ENCODE results near the gene BEND7. TPM values are rescaled to one million over a fixed set of nuclear protein-coding genes. Genes with fewer than 3 reads are reported as not detected.

BEND7 gene
- total and polyA plus RNA-seq, 9 of the 15 experiments (the other 6 are each of a cell fraction or from before 2014, with no cell fraction given) = 1.3 to 11.4 (median 5.2) TPM

GRCh38 chr10:13404305-13404759 lies 124.5 kb downstream of the BEND7 start (continued):
- TF ChIP-seq ERF (CRISPR knock-in tag; IDR thresholded peaks at IDR 0.05) (no peak), ZNF23 (CRISPR knock-in tag; IDR thresholded peaks at IDR 0.05) (no peak), GABPB1 (CRISPR knock-in tag; IDR thresholded peaks at IDR 0.05) (0 out of 2 replicates have a peak, but pooled peaks have one; percentile 33), NFIC (IDR thresholded peaks at IDR 0.05) (peak; percentile 86), BDP1 (IDR thresholded peaks at IDR 0.05; ENCODE audit: insufficient read depth, insufficient read length) (no peak), CHAMP1 (IDR thresholded peaks at IDR 0.05) (peak; percentile 93), PML (IDR thresholded peaks at IDR 0.05; ENCODE audit: low read length) (peak; percentile 94), XRCC5 (IDR thresholded peaks at IDR 0.05; ENCODE audit: low read depth, low read length) (no peak), JUN (IDR thresholded peaks at IDR 0.05; ENCODE audit: borderline replicate concordance, low read depth, low read length) (peak; percentile 95), JUN (CRISPR knock-in tag; IDR thresholded peaks at IDR 0.05; ENCODE audit: borderline replicate concordance) (peak; percentile 58; the same call in 1 of the 2 replicates), TFAM (CRISPR knock-in tag; conservative IDR thresholded peaks at IDR 0.05) (no peak), MYC (IDR thresholded peaks at IDR 0.05; ENCODE audit: low read depth, low read length) (0 out of 2 replicates have a peak, but pooled peaks have one; percentile 24), MYC (CRISPR knock-in tag; IDR thresholded peaks at IDR 0.05; ENCODE audit: borderline replicate concordance, low read depth) (no peak), ELK3 (CRISPR knock-in tag; IDR thresholded peaks at IDR 0.05) (no peak), HNRNPLL (IDR thresholded peaks at IDR 0.05; ENCODE audit: low read depth, low read length, poor library complexity, severe bottlenecking) (no peak), FOS (IDR thresholded peaks at IDR 0.05; ENCODE audit: extremely low read depth, insufficient read length) (peak; percentile 70), MAFK (IDR thresholded peaks at IDR 0.05; ENCODE audit: low read length) (0 out of 2 replicates have a peak, but pooled peaks have one; percentile 47), ZNF639 (CRISPR knock-in tag; conservative IDR thresholded peaks at IDR 0.05 in 1 of 2, IDR thresholded peaks at IDR 0.05 in 1 of 2) (peak in 1 of 2 experiments; percentile 61; a peak in 1 of 4 replicates)
- TF ChIP-seq, protein P1, sequence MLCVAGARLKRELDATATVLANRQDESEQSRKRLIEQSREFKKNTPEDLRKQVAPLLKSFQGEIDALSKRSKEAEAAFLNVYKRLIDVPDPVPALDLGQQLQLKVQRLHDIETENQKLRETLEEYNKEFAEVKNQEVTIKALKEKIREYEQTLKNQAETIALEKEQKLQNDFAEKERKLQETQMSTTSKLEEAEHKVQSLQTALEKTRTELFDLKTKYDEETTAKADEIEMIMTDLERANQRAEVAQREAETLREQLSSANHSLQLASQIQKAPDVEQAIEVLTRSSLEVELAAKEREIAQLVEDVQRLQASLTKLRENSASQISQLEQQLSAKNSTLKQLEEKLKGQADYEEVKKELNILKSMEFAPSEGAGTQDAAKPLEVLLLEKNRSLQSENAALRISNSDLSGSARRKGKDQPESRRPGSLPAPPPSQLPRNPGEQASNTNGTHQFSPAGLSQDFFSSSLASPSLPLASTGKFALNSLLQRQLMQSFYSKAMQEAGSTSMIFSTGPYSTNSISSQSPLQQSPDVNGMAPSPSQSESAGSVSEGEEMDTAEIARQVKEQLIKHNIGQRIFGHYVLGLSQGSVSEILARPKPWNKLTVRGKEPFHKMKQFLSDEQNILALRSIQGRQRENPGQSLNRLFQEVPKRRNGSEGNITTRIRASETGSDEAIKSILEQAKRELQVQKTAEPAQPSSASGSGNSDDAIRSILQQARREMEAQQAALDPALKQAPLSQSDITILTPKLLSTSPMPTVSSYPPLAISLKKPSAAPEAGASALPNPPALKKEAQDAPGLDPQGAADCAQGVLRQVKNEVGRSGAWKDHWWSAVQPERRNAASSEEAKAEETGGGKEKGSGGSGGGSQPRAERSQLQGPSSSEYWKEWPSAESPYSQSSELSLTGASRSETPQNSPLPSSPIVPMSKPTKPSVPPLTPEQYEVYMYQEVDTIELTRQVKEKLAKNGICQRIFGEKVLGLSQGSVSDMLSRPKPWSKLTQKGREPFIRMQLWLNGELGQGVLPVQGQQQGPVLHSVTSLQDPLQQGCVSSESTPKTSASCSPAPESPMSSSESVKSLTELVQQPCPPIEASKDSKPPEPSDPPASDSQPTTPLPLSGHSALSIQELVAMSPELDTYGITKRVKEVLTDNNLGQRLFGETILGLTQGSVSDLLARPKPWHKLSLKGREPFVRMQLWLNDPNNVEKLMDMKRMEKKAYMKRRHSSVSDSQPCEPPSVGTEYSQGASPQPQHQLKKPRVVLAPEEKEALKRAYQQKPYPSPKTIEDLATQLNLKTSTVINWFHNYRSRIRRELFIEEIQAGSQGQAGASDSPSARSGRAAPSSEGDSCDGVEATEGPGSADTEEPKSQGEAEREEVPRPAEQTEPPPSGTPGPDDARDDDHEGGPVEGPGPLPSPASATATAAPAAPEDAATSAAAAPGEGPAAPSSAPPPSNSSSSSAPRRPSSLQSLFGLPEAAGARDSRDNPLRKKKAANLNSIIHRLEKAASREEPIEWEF (CRISPR knock-in tag; IDR thresholded peaks at IDR 0.05) = peak; percentile 68; the same call in 1 of the 2 replicates

All from K562 (cell line).